Activated CD4-positive, alpha-beta T cell treated with anti-CD3 and anti-CD28 coated beads, Interleukin-2, amount 50 U/mL, for 24 hours (primary cell): ENCODE data around the gene SAG.

Experiments used
- DNase-seq, 2 donors: peaks; one replicate each; pipeline ENCODE4 v3.0.0-alpha.2; 2020; ENCODE audit warnings: low read depth in 1 of 2, low spot score in 1 of 2

Gene SAG

DNA sequence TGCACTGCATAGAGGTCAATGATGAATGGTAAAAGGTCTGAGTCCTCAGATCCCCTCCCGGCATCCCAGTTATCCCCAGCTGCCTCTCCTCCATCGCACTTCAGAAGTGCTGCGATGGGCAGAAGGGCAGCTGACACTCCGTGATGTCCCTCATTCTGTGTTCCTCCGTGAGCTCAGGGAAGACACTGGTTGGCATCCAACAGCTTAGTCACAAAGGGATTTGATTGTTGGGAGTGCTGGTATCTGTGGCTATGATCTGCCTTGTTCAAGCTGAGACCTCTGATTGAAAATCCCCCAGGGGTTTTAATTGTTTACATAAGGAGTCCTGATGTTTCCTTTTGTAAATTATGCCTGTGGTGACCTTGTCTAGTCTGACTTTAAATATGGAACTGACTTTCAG lies 19.0 kb upstream of the SAG start:
- no peak for DNase-seq

GRCh38 chr2:233289648-233290047 lies 18.0 kb upstream of the SAG start:
- DNase-seq = no peak

GRCh38 chr2:233290051-233290845 lies 17.4 kb upstream of the SAG start:
- no peak for DNase-seq

DNA sequence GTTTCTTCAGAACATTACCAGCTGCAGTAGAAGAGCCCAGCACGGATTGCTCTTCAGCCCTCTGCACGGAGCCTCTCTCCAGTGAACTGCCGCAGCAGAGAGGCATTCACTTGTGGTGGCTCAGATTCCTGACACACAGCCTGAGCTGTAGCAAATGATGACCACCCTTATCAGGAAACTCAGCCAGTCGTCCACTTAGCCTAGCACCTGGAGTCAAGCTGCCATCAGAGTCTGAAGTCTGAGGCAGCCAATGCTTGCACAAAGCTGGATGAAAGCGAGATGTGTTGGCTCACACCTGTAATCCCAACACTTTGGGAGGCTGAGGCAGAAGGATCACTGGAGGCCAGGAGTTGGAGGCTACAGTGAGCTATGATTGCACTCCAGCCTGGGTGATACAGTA lies 11.7 kb upstream of the SAG start:
- DNase-seq = no peak

DNA sequence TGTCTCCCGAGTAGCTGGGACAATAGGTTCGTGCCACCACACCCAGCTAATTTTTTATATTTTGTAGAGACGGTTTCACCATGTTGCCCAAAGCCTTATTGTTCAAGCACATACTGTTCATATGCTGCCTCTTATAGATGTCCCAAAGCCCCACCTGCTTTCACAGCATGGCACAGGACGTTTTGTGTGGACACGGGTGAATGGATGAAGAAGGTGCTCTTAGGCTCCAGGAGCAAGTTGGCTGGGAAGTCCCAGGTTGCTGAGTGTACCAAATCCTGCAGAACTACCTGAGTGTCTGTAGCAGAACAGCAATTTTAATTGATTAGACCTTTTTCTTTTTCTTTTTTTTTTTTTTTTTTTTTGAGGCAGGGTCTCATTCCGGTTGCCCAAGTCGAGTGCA lies 10.5 kb upstream of the SAG start:
- DNase-seq = no peak

GRCh38 chr2:233300401-233300800 lies 7.2 kb upstream of the SAG start:
- DNase-seq = no peak

- no peak for DNase-seq
Measured at GRCh38 chr2:233301248-233301647, 6.4 kb upstream of the SAG start.

- no peak for DNase-seq
Measured at GRCh38 chr2:233301811-233302210, 5.8 kb upstream of the SAG start.

DNA sequence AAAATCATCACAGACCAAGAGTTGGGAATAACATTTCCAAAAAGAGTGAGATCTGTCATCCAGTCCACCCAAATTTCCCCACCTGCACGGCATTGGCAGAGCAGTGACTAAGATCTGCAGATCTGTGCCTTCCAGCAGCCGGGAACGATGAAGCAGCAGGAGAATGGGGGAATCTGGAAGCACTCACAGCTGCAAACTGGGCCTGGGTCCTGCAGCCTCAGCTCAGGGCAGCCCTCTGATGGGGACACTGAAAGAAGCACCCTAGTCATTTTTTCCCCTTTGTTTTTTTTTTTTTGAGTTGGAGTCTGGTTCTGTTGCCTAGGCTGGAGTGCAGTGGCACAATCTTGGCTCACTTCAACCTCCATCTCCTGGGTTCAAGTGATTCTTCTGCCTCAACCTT lies 4.4 kb upstream of the SAG start:
- DNase-seq = no peak

GRCh38 chr2:233311241-233311926 lies 3.8 kb downstream of the SAG start:
- DNase-seq = no peak

DNA sequence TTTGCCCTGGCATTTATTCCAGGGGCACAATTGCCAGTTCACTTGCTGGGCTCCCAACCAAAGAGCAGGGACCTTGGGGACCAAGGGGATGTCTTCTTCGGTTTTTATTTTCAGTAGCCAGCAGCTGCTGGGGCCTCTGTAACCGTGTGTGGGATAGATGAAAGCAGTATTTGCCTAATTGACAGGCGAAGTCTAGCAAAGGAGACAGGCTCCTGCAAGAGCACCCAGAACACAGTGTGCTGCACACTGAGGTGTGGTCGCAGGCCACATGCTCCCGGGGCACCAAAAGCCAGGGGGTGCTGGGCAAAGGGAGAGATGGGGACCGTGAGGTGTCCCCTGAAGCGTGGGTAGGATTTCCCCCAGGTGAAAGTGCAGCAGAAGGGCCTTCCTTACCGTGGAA lies 5.3 kb downstream of the SAG start:
- DNase-seq = no peak

DNA sequence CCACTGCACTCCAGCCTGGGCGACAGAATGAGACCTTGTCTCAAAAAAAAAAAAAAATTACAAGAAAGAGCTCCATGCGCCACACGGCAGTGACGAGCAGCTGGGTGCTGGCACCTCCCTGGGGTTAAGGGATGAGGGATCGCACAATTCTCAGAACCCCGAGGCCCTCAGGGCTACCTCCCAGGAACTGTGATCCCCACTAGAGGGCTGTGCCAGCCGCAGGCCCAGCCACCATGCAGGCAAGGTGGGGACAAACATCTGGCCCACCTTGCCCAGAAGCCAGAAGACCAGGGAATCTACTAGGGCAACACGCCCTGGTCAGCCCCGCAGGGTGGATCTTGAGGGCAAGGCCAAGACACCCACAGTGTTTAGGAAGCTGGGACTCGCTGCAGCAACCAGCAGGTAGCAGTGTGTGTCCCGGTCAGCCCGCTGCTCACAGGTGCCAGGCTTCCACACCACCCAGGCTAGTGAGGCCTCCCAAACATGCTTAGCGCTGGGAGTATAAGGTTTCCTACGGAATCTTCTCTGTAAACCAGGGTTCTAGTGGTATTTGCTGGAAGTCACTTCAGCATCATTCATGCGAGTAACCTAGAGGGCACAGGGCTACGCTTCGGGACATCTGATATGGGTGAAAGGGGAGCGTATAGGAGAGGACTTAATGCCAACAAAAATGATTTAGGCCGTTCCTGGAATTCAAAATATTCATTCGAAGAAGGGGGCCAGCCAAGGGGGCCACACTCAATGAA lies 6.7 kb downstream of the SAG start:
- DNase-seq = no peak

GRCh38 chr2:233317196-233317943 lies 9.8 kb downstream of the SAG start:
- no peak for DNase-seq

DNA sequence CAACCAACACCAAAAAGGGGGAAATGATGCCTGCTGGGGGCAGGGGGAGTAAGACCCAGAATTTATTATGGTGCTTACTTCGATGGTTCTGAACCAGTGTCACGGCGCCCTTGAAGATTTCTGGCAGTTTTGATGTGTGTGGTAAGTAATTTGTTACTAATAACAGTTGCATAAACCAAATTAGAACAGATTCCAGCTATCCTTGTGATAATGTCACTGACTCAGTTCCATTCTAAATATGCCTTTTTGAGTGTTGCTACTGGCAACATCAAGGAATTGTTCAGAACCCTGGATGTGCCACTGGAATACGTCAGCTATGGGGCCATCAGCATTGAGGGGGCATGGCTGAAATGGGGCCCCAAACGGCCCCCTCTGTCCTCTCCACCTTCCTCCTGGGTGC lies 11.6 kb downstream of the SAG start:
- DNase-seq = no peak

DNA sequence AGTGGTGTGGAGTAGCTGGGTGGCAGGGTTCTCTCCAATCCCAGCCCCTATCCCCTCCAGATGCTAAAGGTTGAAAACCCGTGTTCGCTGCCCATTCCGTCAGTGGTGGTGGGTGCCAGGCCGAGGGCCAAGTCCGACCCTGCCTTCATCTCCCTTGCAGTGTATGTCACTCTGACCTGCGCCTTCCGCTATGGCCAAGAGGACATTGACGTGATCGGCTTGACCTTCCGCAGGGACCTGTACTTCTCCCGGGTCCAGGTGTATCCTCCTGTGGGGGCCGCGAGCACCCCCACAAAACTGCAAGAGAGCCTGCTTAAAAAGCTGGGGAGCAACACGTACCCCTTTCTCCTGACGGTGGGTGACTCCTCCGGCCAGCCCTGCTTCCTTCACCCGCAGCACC lies 12.9 kb downstream of the SAG start:
- no peak for DNase-seq

GRCh38 chr2:233321166-233321565 lies 13.6 kb downstream of the SAG start:
- DNase-seq = no peak

- no peak for DNase-seq
Measured at GRCh38 chr2:233323851-233324250, 16.2 kb downstream of the SAG start.

DNA sequence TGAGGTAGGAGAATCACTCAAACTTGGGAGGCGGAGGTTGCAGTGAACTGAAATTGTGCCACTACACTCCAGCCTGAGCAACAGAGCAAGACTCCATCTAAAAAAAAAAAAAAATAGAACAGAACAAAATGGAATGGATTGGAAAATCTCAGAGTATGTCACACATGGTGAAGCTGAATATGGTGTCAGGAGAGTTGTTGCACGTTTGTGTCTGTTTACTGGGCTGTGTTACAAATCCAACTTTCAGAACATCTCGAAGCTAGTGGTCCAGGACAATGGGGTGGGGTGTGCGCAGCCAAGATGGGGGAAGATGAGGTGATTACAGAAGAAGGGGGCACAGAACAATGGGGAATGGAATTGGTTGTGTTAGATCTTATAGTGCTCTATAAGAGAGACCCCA lies 17.6 kb downstream of the SAG start:
- DNase-seq = no peak

DNA sequence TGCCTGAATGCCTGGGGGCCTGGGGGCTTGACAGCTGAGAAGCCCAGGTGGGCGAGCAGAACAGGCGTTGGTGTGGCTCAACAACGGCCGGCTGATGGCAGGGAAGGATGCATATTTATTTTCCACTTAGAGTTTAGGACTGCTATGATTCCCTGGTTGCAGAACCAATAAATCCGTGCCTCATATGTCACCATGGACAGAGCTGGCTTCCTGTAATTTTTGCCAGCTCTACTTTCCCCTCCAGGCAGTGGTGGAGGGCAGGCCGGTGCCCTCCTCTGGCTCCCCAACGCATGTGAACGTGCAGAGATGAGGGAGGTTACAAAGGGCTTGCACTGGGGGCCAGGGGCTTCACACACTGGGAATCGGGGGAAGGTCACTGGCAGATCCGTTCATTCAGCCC lies 18.2 kb downstream of the SAG start:
- no peak for DNase-seq

DNA sequence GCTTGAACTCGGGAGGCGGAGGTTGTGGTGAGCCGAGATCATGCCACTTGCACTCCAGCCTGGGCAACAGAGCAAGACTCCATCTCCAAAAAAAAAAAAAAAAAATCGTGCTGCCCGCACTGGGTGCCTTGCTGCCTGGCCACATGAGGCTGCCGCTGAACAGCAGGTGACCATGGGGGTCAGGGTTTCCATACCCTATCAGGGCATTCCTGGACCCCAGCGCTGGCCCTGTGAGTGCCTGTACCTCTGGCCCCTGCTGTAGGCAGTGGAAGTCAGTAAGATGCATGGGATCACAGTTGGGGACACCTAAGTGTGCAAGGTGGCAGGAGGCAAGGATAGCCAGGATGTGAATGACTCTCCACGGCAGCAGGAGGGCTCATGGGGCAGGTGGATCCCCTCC lies 18.9 kb downstream of the SAG start:
- no peak for DNase-seq

- DNase-seq = no peak
Measured at GRCh38 chr2:233328922-233329321, 21.3 kb downstream of the SAG start.
